Measurements from ENCODE around the gene ROMO1. TPM values are rescaled to one million over a fixed set of nuclear protein-coding genes. Genes with fewer than 3 reads are reported as not detected.
"Not testable (repeated sequence)": the region's sequence is repeated elsewhere in the genome, so short reads cannot be mapped to it uniquely, and the experiment has no call there.

Gene ROMO1
- total RNA-seq, 1 experiment from 2014 or later = 230 TPM

- Mint-ChIP-seq H3K9me3 (ENCODE audit: low read depth, unreplicated experiment) (no peaks in the 10 kb centered on the region), H3K27ac (ENCODE audit: unreplicated experiment) (no peak overlapping the region), H3K36me3 (ENCODE audit: insufficient read depth, unreplicated experiment) (peaks cover 13% of the 10 kb centered on the region), H3K4me1 (ENCODE audit: low read depth, unreplicated experiment) (no peaks in the 10 kb centered on the region), H3K4me3 (ENCODE audit: low read depth, unreplicated experiment) (no peak overlapping the region), H3K27me3 (ENCODE audit: unreplicated experiment) (no peaks in the 10 kb centered on the region)
- CTCF ChIA-PET = no interaction called here
- TF ChIP-seq, protein P1, sequence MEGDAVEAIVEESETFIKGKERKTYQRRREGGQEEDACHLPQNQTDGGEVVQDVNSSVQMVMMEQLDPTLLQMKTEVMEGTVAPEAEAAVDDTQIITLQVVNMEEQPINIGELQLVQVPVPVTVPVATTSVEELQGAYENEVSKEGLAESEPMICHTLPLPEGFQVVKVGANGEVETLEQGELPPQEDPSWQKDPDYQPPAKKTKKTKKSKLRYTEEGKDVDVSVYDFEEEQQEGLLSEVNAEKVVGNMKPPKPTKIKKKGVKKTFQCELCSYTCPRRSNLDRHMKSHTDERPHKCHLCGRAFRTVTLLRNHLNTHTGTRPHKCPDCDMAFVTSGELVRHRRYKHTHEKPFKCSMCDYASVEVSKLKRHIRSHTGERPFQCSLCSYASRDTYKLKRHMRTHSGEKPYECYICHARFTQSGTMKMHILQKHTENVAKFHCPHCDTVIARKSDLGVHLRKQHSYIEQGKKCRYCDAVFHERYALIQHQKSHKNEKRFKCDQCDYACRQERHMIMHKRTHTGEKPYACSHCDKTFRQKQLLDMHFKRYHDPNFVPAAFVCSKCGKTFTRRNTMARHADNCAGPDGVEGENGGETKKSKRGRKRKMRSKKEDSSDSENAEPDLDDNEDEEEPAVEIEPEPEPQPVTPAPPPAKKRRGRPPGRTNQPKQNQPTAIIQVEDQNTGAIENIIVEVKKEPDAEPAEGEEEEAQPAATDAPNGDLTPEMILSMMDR (IDR thresholded peaks at IDR 0.05; ENCODE audit: unreplicated experiment) = no peak
- DNase-seq = no peak
- no TSS peak for BruUV-seq (replicated peaks)
- intact Hi-C loops (cut with micrococcal nuclease; ENCODE audit: unreplicated experiment) = no loop called here
Observed at GRCh38 chr20:35681960-35682359, 17.2 kb upstream of the ROMO1 start.

DNA sequence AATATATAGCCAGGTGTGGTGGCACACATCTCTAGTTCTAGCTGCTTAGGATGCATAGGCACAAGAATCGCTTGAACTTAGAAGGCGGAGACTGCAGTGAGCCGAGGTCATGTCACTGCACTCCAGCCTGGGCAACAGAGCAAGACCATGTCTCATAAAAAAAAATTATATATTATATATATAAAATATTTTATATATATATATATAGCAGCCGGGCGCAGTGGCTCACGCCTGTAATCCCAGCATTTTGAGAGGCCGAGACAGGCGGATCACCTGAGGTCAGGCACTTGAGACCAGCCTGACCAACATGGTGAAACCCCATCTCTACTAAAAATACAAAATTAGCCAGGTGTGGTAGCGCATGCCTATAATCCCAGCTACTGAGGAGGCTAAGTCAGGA, 13.8 kb upstream of the ROMO1 start:
- H3K9me3 Mint-ChIP-seq (ENCODE audit: low read depth, unreplicated experiment); intact Hi-C loops (cut with micrococcal nuclease; ENCODE audit: unreplicated experiment); H3K4me1 Mint-ChIP-seq (ENCODE audit: low read depth, unreplicated experiment); CTCF ChIA-PET; H3K4me3 Mint-ChIP-seq (ENCODE audit: low read depth, unreplicated experiment); H3K27me3 Mint-ChIP-seq (ENCODE audit: unreplicated experiment); BruUV-seq (replicated peaks); H3K27ac Mint-ChIP-seq (ENCODE audit: unreplicated experiment); DNase-seq: not testable (repeated sequence)
- H3K36me3 Mint-ChIP-seq (ENCODE audit: insufficient read depth, unreplicated experiment) = peaks cover 19% of the 10 kb centered on the region

DNA sequence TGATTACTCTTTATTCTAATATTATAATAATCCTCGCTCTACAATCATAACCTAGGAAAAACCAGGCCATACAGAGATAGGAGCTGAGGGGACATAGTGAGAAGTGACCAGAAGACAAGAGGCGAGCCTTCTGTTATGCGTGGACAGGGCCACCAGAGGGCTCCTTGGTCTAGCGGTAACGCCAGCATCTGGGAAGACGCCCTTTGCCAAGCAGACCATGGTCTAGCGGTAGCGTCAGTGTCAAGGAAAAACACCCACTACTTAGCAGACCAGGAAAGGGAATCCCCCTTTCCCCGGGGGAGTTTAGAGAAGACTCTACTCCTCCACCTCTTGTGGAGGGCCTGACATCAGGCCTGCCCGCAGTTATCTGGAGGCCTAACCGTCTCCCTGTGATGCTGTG, 12.3 kb upstream of the ROMO1 start:
- H3K4me1 Mint-ChIP-seq (ENCODE audit: low read depth, unreplicated experiment) = not testable (repeated sequence)

GRCh38 chr20:35690265-35690664, 8.9 kb upstream of the ROMO1 start:
- CTCF ChIA-PET = no interaction called here
- no peak for DNase-seq
- H3K9me3 Mint-ChIP-seq (ENCODE audit: low read depth, unreplicated experiment) = peaks cover 6% of the 10 kb centered on the region
- BruUV-seq (replicated peaks) = no TSS peak
- no peak overlapping the region for H3K4me3 Mint-ChIP-seq (ENCODE audit: low read depth, unreplicated experiment)
- intact Hi-C loops (cut with micrococcal nuclease; ENCODE audit: unreplicated experiment) = no loop called here
- no peaks in the 10 kb centered on the region for H3K4me1 Mint-ChIP-seq (ENCODE audit: low read depth, unreplicated experiment)
- TF ChIP-seq, protein P1 (IDR thresholded peaks at IDR 0.05; ENCODE audit: unreplicated experiment) = no peak
- H3K36me3 Mint-ChIP-seq (ENCODE audit: insufficient read depth, unreplicated experiment) = peaks cover 37% of the 10 kb centered on the region
- no peaks in the 10 kb centered on the region for H3K27me3 Mint-ChIP-seq (ENCODE audit: unreplicated experiment)
- H3K27ac Mint-ChIP-seq (ENCODE audit: unreplicated experiment) = no peak overlapping the region

More for the DNA sequence above, 12.3 kb upstream of the ROMO1 start:
- H3K9me3 Mint-ChIP-seq (ENCODE audit: low read depth, unreplicated experiment); H3K27ac Mint-ChIP-seq (ENCODE audit: unreplicated experiment); H3K4me3 Mint-ChIP-seq (ENCODE audit: low read depth, unreplicated experiment); H3K27me3 Mint-ChIP-seq (ENCODE audit: unreplicated experiment); BruUV-seq (replicated peaks); intact Hi-C loops (cut with micrococcal nuclease; ENCODE audit: unreplicated experiment): not testable (repeated sequence)
- CTCF ChIA-PET = interaction anchor here (0.6 to 0.7 kb wide), 2 partner anchors 13 to 144 kb away, joined by 3 read pairs; partner anchors contain the start of genes NFS1 and ROMO1
- peak; percentile 20 for DNase-seq
- H3K36me3 Mint-ChIP-seq (ENCODE audit: insufficient read depth, unreplicated experiment) = peaks cover 26% of the 10 kb centered on the region

DNA sequence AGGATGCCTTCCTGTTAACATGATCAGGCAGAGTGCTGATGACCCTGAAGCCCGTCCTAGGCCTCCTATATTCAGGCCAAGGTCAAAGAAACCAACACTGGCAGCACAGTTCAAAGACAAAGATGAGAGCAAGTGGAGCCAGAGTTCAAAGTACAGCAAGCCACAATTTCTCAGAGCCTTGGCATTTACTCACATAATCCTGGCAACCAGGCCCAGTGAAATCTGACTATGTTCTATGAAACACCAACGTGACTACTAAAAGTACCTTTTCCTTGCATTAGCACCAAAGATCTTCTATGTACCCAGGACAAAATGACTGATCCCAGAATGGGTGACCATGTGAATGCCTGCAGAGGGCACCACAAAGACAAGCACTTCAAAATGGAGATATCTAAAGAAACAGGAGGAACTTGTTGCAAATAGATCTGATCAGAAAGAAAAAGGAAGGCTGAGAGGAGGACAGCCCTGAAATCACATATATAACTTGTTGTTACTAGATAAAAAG, 3.9 kb upstream of the ROMO1 start:
- no peaks in the 10 kb centered on the region for H3K27me3 Mint-ChIP-seq (ENCODE audit: unreplicated experiment)
- intact Hi-C loops (cut with micrococcal nuclease; ENCODE audit: unreplicated experiment) = loop anchor here (5.0 kb wide), 1 partner anchor 183 kb away; no protein-coding TSS in a partner anchor
- TF ChIP-seq, protein P1 (IDR thresholded peaks at IDR 0.05; ENCODE audit: unreplicated experiment) = no peak
- no peak for DNase-seq
- CTCF ChIA-PET = no interaction called here
- H3K4me3 Mint-ChIP-seq (ENCODE audit: low read depth, unreplicated experiment) = no peak overlapping the region
- no peak overlapping the region for H3K27ac Mint-ChIP-seq (ENCODE audit: unreplicated experiment)
- H3K4me1 Mint-ChIP-seq (ENCODE audit: low read depth, unreplicated experiment) = peaks cover 19% of the 10 kb centered on the region
- peaks cover 41% of the 10 kb centered on the region for H3K36me3 Mint-ChIP-seq (ENCODE audit: insufficient read depth, unreplicated experiment)
- BruUV-seq (replicated peaks) = no TSS peak
- H3K9me3 Mint-ChIP-seq (ENCODE audit: low read depth, unreplicated experiment) = no peaks in the 10 kb centered on the region

Measured in Calu3 (cell line).